Activated CD4-positive, alpha-beta memory T cell treated with anti-CD3 and anti-CD28 coated beads, Interleukin-2, amount 10 ng/mL, durations not matched to agents 7 days and 5 days (primary cell): ENCODE results near the gene KIAA0232. TPM values are rescaled to one million over a fixed set of nuclear protein-coding genes. Genes with fewer than 3 reads are reported as not detected.
A peak's percentile ranks its signal among the peaks of the same experiment; 100 is the strongest.

Experiments
- CTCF ChIA-PET: fragments of 350-600 bp; sonication (Branson Sonifier 250); formaldehyde crosslinking; loops from one replicate; lab custom pipeline; 2021; ENCODE audit warnings: antibody characterized with exemption, inconsistent platforms; lab: Charles Lee
- POLR2A ChIA-PET: fragments of 350-600 bp; sonication (Branson Sonifier 250); formaldehyde crosslinking; loops from one replicate; lab custom pipeline; 2021; ENCODE audit warnings: antibody characterized with exemption; lab: Charles Lee
- DNase-seq: peaks from one replicate; pipeline ENCODE4 v3.0.0-alpha.2; 2020
- H3K27ac Mint-ChIP-seq: one replicate; pipeline ENCODE4 v1.8.0; 2021; ENCODE audit warnings: mild to moderate bottlenecking, mixed read lengths
- H3K27me3 Mint-ChIP-seq: one replicate; pipeline ENCODE4 v1.8.0; 2021; ENCODE audit warnings: mixed read lengths
- H3K36me3 Mint-ChIP-seq: one replicate; pipeline ENCODE4 v1.8.0; 2021; ENCODE audit warnings: low read depth, mixed read lengths
- H3K4me1 Mint-ChIP-seq: one replicate; pipeline ENCODE4 v1.8.0; 2021; ENCODE audit warnings: mixed read lengths
- H3K4me3 Mint-ChIP-seq: one replicate; pipeline ENCODE4 v1.8.0; 2021; ENCODE audit warnings: mild to moderate bottlenecking, mixed read lengths
- H3K9me3 Mint-ChIP-seq: one replicate; pipeline ENCODE4 v1.8.0; 2021; ENCODE audit warnings: mixed read lengths
- total RNA-seq, 2 experiments: library from RNA; stranded (reverse); gene quantifications; one replicate each; pipeline ENCODE4 v1.2.3, GENCODE V29; 2021

Gene KIAA0232
- total RNA-seq, 2 experiments from 2014 or later: 23.2 to 24.1 TPM

GRCh38 chr4:6873291-6873690 is 90.8 kb downstream of the KIAA0232 start:
- Mint-ChIP-seq H3K4me1 (peaks cover 4% of the 10 kb centered on the region), H3K27me3 (no peaks in the 10 kb centered on the region), H3K9me3 (no peaks in the 10 kb centered on the region), H3K36me3 (peaks cover 27% of the 10 kb centered on the region), H3K27ac (peak overlapping the region; percentile 12), H3K4me3 (no peak overlapping the region)
- no peak for DNase-seq
- POLR2A ChIA-PET: interaction anchor here (0.9 to 2.8 kb wide), 16 partner anchors 13 to 233 kb away, joined by 3 to 20 read pairs (median 4); partner anchors contain the start of genes BLOC1S4, GRPEL1, MRFAP1 and MRFAP1L1
- CTCF ChIA-PET: interaction anchor here (0.7 to 6.0 kb wide), 49 partner anchors 10 to 327 kb away, joined by 3 to 145 read pairs (median 6); partner anchors contain the start of genes BLOC1S4, KIAA0232, MRFAP1L1 and TADA2B

GRCh38 chr4:6873792-6874461 is 91.4 kb downstream of the KIAA0232 start:
- ChIA-PET CTCF (interaction anchor here (0.7 to 6.0 kb wide), 51 partner anchors 10 to 328 kb away, joined by 3 to 145 read pairs (median 6); partner anchors contain the start of genes BLOC1S4, KIAA0232, MRFAP1L1 and TADA2B), POLR2A (interaction anchor here (0.9 to 2.8 kb wide), 11 partner anchors 14 to 198 kb away, joined by 3 to 20 read pairs (median 4); partner anchors contain the start of genes BLOC1S4, GRPEL1 and TBC1D14)
- Mint-ChIP-seq H3K36me3 (peaks cover 32% of the 10 kb centered on the region), H3K4me3 (no peak overlapping the region), H3K4me1 (peaks cover 4% of the 10 kb centered on the region), H3K9me3 (no peaks in the 10 kb centered on the region), H3K27me3 (no peaks in the 10 kb centered on the region), H3K27ac (no peak overlapping the region)
- peak; percentile 82 for DNase-seq

- DNase-seq: no peak
- H3K4me1 Mint-ChIP-seq: peaks cover 4% of the 10 kb centered on the region
- H3K27me3 Mint-ChIP-seq: no peaks in the 10 kb centered on the region
- no peak overlapping the region for H3K27ac Mint-ChIP-seq
- H3K9me3 Mint-ChIP-seq: no peaks in the 10 kb centered on the region
- peaks cover 38% of the 10 kb centered on the region for H3K36me3 Mint-ChIP-seq
- ChIA-PET POLR2A (interaction anchor here (1.2 to 2.4 kb wide), 3 partner anchors 34 to 155 kb away, joined by 3 to 17 read pairs (median 4); no protein-coding TSS in a partner anchor), CTCF (interaction anchor here (0.6 to 6.0 kb wide), 10 partner anchors 10 to 197 kb away, joined by 3 to 145 read pairs (median 12); partner anchors contain the start of gene BLOC1S4)
- no peak overlapping the region for H3K4me3 Mint-ChIP-seq
Observed at GRCh38 chr4:6874981-6875380, 92.5 kb downstream of the KIAA0232 start.

DNA sequence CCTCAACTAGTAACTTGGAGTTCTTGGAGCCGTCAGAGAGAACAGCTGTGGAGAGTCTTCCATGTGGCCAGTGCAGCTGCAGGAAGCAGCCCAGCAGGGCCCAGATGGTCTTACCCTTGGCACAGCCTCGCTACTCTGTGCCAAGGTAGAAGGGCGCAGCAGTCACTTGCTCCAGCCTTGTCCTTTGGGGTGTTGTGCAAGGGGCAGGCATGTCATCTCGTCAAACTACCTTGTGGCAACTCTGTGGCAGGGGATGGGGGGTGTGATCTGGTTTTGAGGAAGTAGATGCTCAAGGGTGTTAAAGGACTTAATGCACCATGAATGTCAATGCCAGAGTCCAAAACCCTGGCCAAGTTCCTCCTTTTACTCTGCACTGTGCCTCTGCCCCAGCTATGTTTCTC is 92.9 kb downstream of the KIAA0232 start:
- Mint-ChIP-seq H3K4me3 (no peak overlapping the region), H3K27ac (no peak overlapping the region), H3K36me3 (peaks cover 40% of the 10 kb centered on the region), H3K9me3 (no peaks in the 10 kb centered on the region), H3K4me1 (peaks cover 4% of the 10 kb centered on the region), H3K27me3 (no peaks in the 10 kb centered on the region)
- CTCF ChIA-PET: interaction anchor here (0.6 to 6.0 kb wide), 6 partner anchors 9 to 200 kb away, joined by 3 to 145 read pairs (median 16); partner anchors contain the start of gene BLOC1S4
- DNase-seq: no peak
- POLR2A ChIA-PET: interaction anchor here (1.2 kb wide), 1 partner anchor 34 kb away, joined by 3 read pairs; no protein-coding TSS in a partner anchor

GRCh38 chr4:6876440-6876839 is 93.9 kb downstream of the KIAA0232 start:
- Mint-ChIP-seq H3K9me3 (no peaks in the 10 kb centered on the region), H3K27ac (no peak overlapping the region), H3K27me3 (no peaks in the 10 kb centered on the region), H3K36me3 (peaks cover 50% of the 10 kb centered on the region), H3K4me1 (peaks cover 4% of the 10 kb centered on the region), H3K4me3 (no peak overlapping the region)
- POLR2A ChIA-PET: interaction anchor here (1.2 kb wide), 1 partner anchor 33 kb away, joined by 3 read pairs; no protein-coding TSS in a partner anchor
- CTCF ChIA-PET: interaction anchor here (1.0 to 6.0 kb wide), 3 partner anchors 8 to 201 kb away, joined by 3 to 145 read pairs (median 58); partner anchors contain the start of gene BLOC1S4
- DNase-seq: no peak

DNA sequence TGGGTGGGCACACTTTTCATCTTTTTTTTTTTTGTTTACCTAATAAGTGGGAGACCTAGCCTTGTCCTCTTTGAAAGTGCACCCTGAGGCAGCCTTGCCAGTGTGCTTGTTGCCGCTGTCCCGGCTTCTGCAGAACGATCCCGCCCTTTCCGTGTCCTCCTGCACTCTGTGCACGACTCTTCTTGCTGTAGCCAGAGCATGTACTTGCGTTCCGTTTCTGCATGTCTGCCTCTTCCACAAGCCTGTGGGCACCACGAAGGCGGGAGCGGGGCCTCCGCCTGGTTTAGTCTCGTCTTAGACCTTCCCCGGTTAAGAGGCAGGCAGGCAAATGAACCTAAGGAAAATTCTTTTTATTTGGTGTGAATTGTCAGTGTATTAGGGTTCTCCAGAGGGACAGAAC is 94.5 kb downstream of the KIAA0232 start:
- ChIA-PET CTCF (interaction anchor here (6.0 kb wide), 1 partner anchor 159 kb away, joined by 145 read pairs; the partner anchor contains the start of gene BLOC1S4), POLR2A (no interaction called here)
- no peak overlapping the region for H3K27ac Mint-ChIP-seq
- H3K9me3 Mint-ChIP-seq: no peaks in the 10 kb centered on the region
- H3K36me3 Mint-ChIP-seq: peaks cover 50% of the 10 kb centered on the region
- H3K4me3 Mint-ChIP-seq: no peak overlapping the region
- peaks cover 4% of the 10 kb centered on the region for H3K4me1 Mint-ChIP-seq
- no peaks in the 10 kb centered on the region for H3K27me3 Mint-ChIP-seq
- no peak for DNase-seq

GRCh38 chr4:6878451-6879059 is 96.0 kb downstream of the KIAA0232 start:
- H3K4me1 Mint-ChIP-seq: peaks cover 4% of the 10 kb centered on the region

GRCh38 chr4:6880691-6881090 is 98.2 kb downstream of the KIAA0232 start:
- CTCF ChIA-PET: no interaction called here
- no peak for DNase-seq
- no peak overlapping the region for H3K4me3 Mint-ChIP-seq
- H3K4me1 Mint-ChIP-seq: peaks cover 5% of the 10 kb centered on the region
- H3K27ac Mint-ChIP-seq: no peak overlapping the region
- H3K36me3 Mint-ChIP-seq: peaks cover 61% of the 10 kb centered on the region
- no peaks in the 10 kb centered on the region for H3K9me3 Mint-ChIP-seq
- POLR2A ChIA-PET: no interaction called here
- H3K27me3 Mint-ChIP-seq: no peaks in the 10 kb centered on the region

More at GRCh38 chr4:6878451-6879059, 96.0 kb downstream of the KIAA0232 start:
- Mint-ChIP-seq H3K4me3 (no peak overlapping the region), H3K36me3 (peaks cover 58% of the 10 kb centered on the region), H3K27me3 (no peaks in the 10 kb centered on the region), H3K9me3 (no peaks in the 10 kb centered on the region), H3K27ac (no peak overlapping the region)
- CTCF ChIA-PET: no interaction called here
- no peak for DNase-seq
- POLR2A ChIA-PET: no interaction called here

DNA sequence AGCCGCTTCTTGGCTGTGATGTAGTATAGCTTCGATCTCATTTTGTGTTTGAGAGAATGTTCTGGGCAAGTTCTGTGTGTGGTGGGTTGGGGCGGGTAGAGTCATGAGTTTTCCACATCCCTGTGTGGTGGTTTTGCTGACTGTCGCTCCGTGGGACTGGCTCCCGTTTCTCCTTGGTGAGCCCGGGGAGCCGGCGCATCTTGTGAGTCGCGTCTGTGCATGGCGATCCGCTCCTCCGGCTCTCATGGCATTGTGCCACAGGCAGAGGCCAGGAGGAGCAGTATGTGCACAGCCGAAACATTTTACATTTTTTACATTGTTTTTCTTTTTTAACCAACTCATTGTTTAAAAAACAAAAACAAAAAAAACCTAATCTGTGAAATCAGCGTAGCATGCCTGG is 99.4 kb downstream of the KIAA0232 start:
- no peaks in the 10 kb centered on the region for H3K9me3 Mint-ChIP-seq
- H3K36me3 Mint-ChIP-seq: peaks cover 52% of the 10 kb centered on the region
- POLR2A ChIA-PET: no interaction called here
- no peak overlapping the region for H3K4me3 Mint-ChIP-seq
- DNase-seq: no peak
- CTCF ChIA-PET: interaction anchor here (1.3 to 6.8 kb wide), 2 partner anchors 8 to 164 kb away, joined by 3 to 58 read pairs; no protein-coding TSS in a partner anchor
- no peaks in the 10 kb centered on the region for H3K27me3 Mint-ChIP-seq
- H3K27ac Mint-ChIP-seq: no peak overlapping the region
- peaks cover 1% of the 10 kb centered on the region for H3K4me1 Mint-ChIP-seq

- peaks cover 1% of the 10 kb centered on the region for H3K4me1 Mint-ChIP-seq
- DNase-seq: no peak
- POLR2A ChIA-PET: interaction anchor here (0.7 to 1.1 kb wide), 2 partner anchors 27 to 160 kb away, joined by 3 read pairs; no protein-coding TSS in a partner anchor
- H3K36me3 Mint-ChIP-seq: peaks cover 33% of the 10 kb centered on the region
- CTCF ChIA-PET: interaction anchor here (0.8 to 6.8 kb wide), 4 partner anchors 10 to 165 kb away, joined by 3 to 58 read pairs (median 6); no protein-coding TSS in a partner anchor
- no peak overlapping the region for H3K4me3 Mint-ChIP-seq
- H3K27me3 Mint-ChIP-seq: no peaks in the 10 kb centered on the region
- no peak overlapping the region for H3K27ac Mint-ChIP-seq
- peaks cover 2% of the 10 kb centered on the region for H3K9me3 Mint-ChIP-seq
Observed at GRCh38 chr4:6884341-6884870, 101.9 kb downstream of the KIAA0232 start.

- Mint-ChIP-seq H3K27me3 (no peaks in the 10 kb centered on the region), H3K4me1 (peaks cover 7% of the 10 kb centered on the region), H3K27ac (no peak overlapping the region), H3K4me3 (no peak overlapping the region), H3K36me3 (peaks cover 38% of the 10 kb centered on the region), H3K9me3 (peaks cover 13% of the 10 kb centered on the region)
- ChIA-PET CTCF (interaction anchor here (0.7 to 6.8 kb wide), 4 partner anchors 12 to 168 kb away, joined by 3 to 58 read pairs (median 6); no protein-coding TSS in a partner anchor), POLR2A (interaction anchor here (1.0 to 1.8 kb wide), 7 partner anchors 11 to 212 kb away, joined by 3 to 7 read pairs (median 4); partner anchors contain the start of genes TADA2B and TBC1D14)
- DNase-seq: no peak
Observed at GRCh38 chr4:6885953-6886557, 103.5 kb downstream of the KIAA0232 start.

GRCh38 chr4:6886886-6887285 is 104.4 kb downstream of the KIAA0232 start:
- H3K27me3 Mint-ChIP-seq: no peaks in the 10 kb centered on the region
- peaks cover 31% of the 10 kb centered on the region for H3K36me3 Mint-ChIP-seq
- ChIA-PET POLR2A (interaction anchor here (1.2 to 1.8 kb wide), 2 partner anchors 13 to 22 kb away, joined by 3 to 7 read pairs; partner anchors contain the start of gene TBC1D14), CTCF (interaction anchor here (0.7 to 6.8 kb wide), 5 partner anchors 10 to 195 kb away, joined by 3 to 58 read pairs (median 3); no protein-coding TSS in a partner anchor)
- peaks cover 13% of the 10 kb centered on the region for H3K4me1 Mint-ChIP-seq
- H3K27ac Mint-ChIP-seq: no peak overlapping the region
- no peak overlapping the region for H3K4me3 Mint-ChIP-seq
- peaks cover 13% of the 10 kb centered on the region for H3K9me3 Mint-ChIP-seq
- no peak for DNase-seq
